Glutamatergic neuron (in vitro differentiated cells): ENCODE measurements around the gene TIMP2. TPM values are rescaled to one million over a fixed set of nuclear protein-coding genes. Genes with fewer than 3 reads are reported as not detected.

Experiments used
- DNase-seq: peaks from one replicate; pipeline ENCODE4 v3.0.0; 2022
- H3K27ac Mint-ChIP-seq: one replicate; pipeline ENCODE4 v1.8.0; 2020; ENCODE audit warnings: mild to moderate bottlenecking, mixed read lengths, inconsistent platforms; ENCODE audit not compliant: unreplicated experiment
- H3K27me3 Mint-ChIP-seq: one replicate; pipeline ENCODE4 v1.8.0; 2020; ENCODE audit warnings: mild to moderate bottlenecking, moderate library complexity, mixed read lengths, inconsistent platforms; ENCODE audit not compliant: unreplicated experiment
- H3K36me3 Mint-ChIP-seq: one replicate; pipeline ENCODE4 v1.8.0; 2020; ENCODE audit warnings: mild to moderate bottlenecking, mixed read lengths, inconsistent platforms; ENCODE audit not compliant: unreplicated experiment
- H3K4me1 Mint-ChIP-seq: one replicate; pipeline ENCODE4 v1.8.0; 2020; ENCODE audit warnings: mild to moderate bottlenecking, low read depth, mixed read lengths, inconsistent platforms; ENCODE audit not compliant: unreplicated experiment
- H3K4me3 Mint-ChIP-seq: one replicate; pipeline ENCODE4 v1.8.0; 2020; ENCODE audit warnings: mild to moderate bottlenecking, mixed read lengths, inconsistent platforms; ENCODE audit not compliant: unreplicated experiment
- H3K9me3 Mint-ChIP-seq: one replicate; pipeline ENCODE4 v1.8.0; 2020; ENCODE audit warnings: mild to moderate bottlenecking, moderate library complexity, mixed read lengths, inconsistent platforms; ENCODE audit not compliant: unreplicated experiment
- total RNA-seq: library from RNA; stranded (reverse); fragmentation: NEBNext Ultra II Directional; extraction: Animal tissue kit (Norgen Biotek cat#: 25700); gene quantifications from one replicate; pipeline ENCODE4 v1.2.1, GENCODE V29; 2021; ENCODE audit not compliant: unreplicated experiment
- TF ChIP-seq, protein P1 (sequence below): fragments of 200-600 bp; sonication (generic); IDR thresholded peaks from one replicate; pipeline ENCODE4 v1.5.0; 2021; ENCODE audit not compliant: partially characterized antibody, unreplicated experiment

Gene TIMP2
- total RNA-seq, 1 donor from 2014 or later: 121 TPM

DNA sequence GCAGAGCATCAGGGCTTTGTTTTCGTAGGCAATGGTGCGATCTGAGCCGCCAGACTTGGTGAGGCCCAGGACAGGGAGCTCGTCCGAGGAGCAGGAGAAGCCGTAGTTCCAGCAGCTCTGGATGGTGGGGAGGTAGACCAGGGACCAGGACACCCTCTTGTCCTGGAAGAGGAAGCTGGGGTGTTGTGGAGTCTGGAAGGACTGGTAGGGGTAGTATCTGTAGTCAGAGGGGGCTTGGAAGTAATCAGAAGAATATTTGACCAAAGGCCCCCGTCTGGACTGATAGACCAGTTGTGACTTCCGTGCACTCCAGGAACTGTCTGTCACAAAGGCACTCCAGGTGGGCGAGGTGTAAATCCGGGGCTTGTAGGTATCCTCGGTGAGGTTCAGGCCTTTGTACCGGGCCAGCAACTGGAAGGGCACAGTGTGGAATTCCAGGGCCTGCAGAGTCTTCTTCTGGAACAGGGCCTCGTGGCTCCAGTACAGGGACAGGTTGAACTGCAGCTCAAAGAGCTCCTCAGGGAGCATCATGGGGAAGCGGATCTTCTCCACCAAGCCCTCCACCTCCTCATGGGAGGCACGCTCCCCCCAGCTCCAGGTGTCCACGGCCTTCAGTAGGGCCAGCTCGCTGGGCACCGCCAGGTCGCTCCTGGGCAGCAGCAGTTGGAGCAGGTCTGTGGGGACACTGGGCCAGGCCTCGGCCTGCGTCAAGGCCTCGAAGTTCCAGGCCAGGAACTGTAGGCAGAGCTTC is 46.7 kb upstream of the TIMP2 start:
- TF ChIP-seq, protein P1, sequence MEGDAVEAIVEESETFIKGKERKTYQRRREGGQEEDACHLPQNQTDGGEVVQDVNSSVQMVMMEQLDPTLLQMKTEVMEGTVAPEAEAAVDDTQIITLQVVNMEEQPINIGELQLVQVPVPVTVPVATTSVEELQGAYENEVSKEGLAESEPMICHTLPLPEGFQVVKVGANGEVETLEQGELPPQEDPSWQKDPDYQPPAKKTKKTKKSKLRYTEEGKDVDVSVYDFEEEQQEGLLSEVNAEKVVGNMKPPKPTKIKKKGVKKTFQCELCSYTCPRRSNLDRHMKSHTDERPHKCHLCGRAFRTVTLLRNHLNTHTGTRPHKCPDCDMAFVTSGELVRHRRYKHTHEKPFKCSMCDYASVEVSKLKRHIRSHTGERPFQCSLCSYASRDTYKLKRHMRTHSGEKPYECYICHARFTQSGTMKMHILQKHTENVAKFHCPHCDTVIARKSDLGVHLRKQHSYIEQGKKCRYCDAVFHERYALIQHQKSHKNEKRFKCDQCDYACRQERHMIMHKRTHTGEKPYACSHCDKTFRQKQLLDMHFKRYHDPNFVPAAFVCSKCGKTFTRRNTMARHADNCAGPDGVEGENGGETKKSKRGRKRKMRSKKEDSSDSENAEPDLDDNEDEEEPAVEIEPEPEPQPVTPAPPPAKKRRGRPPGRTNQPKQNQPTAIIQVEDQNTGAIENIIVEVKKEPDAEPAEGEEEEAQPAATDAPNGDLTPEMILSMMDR: no peak

DNA sequence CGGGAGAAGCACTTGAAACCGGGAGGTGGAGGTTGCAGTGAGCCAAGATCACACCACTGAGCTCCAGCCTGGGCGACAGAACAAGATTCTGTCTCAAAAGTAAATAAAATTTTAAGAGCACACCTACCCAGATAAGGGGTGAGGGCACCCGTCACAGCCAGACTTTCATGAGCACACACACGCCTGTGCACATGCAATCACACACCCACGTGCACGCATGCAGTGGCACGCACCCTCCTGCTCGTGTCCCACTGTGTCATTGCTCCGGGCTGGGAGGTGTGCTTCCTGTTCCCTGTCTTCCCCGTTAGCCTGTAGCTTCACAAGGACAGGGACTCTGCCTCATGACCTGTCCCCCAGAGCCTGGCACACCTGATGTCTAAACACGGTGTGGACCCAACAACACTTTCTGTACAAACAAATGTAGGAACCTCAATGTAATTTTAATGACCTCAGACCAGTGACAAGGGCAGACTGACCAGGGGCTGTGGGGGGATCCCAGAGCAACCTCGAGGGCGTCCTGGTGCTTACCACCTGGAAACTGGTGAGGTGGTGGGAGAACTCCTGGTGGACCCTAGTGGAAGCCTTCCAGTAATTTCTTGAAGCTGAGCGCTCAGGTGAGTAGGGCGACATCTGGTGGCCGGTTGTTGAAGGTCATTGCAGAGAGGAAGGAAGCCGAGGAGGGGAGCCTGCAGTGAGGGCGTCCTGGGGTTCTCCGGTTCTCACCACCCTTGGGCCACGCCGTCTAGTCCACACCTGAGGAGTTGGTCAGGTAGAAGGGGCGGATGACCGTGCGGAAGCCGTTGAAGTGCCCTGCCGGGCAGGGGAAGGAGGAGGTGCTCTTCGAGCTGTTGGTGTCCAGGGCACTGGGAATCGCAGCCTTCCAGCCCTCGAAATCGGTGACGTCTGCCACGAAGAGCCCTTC is 45.9 kb upstream of the TIMP2 start:
- Mint-ChIP-seq H3K9me3 (peaks cover 8% of the 10 kb centered on the region), H3K36me3 (no peaks in the 10 kb centered on the region), H3K4me3 (peak overlapping the region; percentile 52), H3K4me1 (peaks cover 27% of the 10 kb centered on the region), H3K27ac (peak overlapping the region; percentile 82), H3K27me3 (peaks cover 17% of the 10 kb centered on the region)
- peak; percentile 88 for DNase-seq
- TF ChIP-seq, protein P1: peak; percentile 86

More for the DNA sequence above, 46.7 kb upstream of the TIMP2 start:
- no peaks in the 10 kb centered on the region for H3K36me3 Mint-ChIP-seq
- H3K27me3 Mint-ChIP-seq: peaks cover 17% of the 10 kb centered on the region
- peaks cover 27% of the 10 kb centered on the region for H3K4me1 Mint-ChIP-seq
- no peak overlapping the region for H3K4me3 Mint-ChIP-seq
- H3K27ac Mint-ChIP-seq: no peak overlapping the region
- H3K9me3 Mint-ChIP-seq: peaks cover 8% of the 10 kb centered on the region
- DNase-seq: no peak

DNA sequence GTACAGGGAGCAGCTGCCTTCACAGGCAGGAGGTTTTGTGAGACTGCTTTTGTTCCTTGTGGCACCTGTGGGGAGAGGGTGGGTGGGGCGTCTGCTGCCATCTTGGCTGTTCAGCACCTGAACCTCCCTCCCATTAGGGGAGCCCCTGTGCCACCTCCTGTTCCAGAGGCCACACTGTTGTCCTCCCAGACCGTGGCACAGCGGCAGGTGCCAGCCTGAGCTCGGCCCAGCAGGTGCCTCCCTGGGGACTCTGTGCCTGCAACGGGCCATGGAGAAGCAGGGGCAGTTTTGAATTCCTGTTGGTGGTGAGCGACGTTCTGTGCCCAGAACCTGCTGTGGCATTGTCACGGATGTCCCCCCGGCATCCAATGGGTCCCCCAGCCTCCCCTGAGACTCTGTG is 44.7 kb upstream of the TIMP2 start:
- Mint-ChIP-seq H3K4me1 (peaks cover 22% of the 10 kb centered on the region), H3K36me3 (no peaks in the 10 kb centered on the region), H3K4me3 (no peak overlapping the region), H3K27ac (no peak overlapping the region), H3K9me3 (peaks cover 7% of the 10 kb centered on the region), H3K27me3 (peaks cover 12% of the 10 kb centered on the region)
- no peak for DNase-seq
- TF ChIP-seq, protein P1: no peak

DNA sequence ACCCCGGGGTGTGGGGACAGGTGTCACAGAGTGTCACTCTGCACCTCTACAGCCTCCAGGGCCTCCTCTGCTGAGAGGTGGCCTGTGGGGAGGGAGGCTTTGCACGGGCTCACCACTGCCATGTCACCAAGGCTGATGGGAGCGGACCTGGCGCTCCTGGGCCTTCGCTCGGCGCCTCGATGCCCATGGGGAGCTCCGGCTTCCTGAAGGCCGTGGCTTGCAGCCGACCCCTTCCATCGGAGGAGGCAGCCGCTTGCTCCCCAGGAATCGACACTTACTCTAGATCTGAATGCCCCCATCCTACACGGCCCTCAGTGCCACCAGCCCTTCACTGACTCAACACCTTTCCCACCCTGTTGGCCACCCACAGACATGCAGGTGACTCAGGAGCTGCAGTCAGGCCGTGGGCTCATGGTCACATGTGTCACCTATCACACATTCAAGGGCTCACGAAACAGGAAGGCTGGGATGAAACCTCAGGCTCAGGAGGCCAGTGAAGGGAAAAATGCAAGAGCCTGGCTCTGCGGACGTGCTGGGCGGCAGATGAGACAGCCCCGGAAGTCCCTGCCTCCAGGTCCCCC is 42.7 kb upstream of the TIMP2 start:
- Mint-ChIP-seq H3K27ac (no peak overlapping the region), H3K27me3 (peaks cover 10% of the 10 kb centered on the region)

More for the DNA sequence above, 42.7 kb upstream of the TIMP2 start:
- peaks cover 17% of the 10 kb centered on the region for H3K4me1 Mint-ChIP-seq
- TF ChIP-seq, protein P1: no peak
- no peaks in the 10 kb centered on the region for H3K36me3 Mint-ChIP-seq
- no peak for DNase-seq
- H3K9me3 Mint-ChIP-seq: peaks cover 3% of the 10 kb centered on the region
- no peak overlapping the region for H3K4me3 Mint-ChIP-seq
